NB4 (cell line): Measurements from ENCODE around the gene RASL10B.

Source experiments
- POLR2A ChIP-seq: IDR thresholded peaks from 2 replicates; pipeline ENCODE4 v1.6.1; 2011; ENCODE audit warnings: mild to moderate bottlenecking; ENCODE audit not compliant: insufficient read length; ENCODE audit errors: extremely low read depth
- TF ChIP-seq, protein P1 (sequence below): IDR thresholded peaks from one replicate; pipeline ENCODE4 v1.5.1; 2012; ENCODE audit warnings: low read depth, low read length

DNA sequence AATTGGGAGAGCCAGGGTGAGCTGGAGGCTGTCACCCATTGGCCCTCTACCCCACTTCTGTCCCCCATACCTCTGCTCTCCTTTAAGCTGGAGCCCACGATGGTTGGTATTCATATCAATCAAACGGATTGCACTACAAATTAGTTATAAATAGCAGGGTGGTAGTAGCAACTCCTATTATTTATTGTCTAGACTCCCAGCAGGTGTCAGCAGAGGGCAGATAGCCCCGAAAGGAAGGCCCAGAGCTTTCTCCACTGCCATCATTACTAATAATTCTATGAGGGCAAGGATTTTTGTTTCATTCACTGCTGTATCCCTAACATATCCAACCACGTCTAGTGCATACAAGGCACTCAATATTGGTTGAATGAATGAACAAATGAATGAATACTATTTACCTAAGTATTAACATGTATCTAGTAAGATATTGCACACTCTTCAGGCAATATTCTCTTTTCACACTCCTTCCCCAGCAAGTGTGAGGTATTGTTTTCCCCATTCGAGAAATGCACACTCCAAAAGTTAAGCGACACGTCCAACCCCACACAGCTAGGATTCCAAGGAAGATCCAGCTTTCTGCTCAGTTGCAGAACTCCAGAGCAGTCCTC, 35.6 kb downstream of the RASL10B start:
- TF ChIP-seq POLR2A: no peak
- TF ChIP-seq, protein P1, sequence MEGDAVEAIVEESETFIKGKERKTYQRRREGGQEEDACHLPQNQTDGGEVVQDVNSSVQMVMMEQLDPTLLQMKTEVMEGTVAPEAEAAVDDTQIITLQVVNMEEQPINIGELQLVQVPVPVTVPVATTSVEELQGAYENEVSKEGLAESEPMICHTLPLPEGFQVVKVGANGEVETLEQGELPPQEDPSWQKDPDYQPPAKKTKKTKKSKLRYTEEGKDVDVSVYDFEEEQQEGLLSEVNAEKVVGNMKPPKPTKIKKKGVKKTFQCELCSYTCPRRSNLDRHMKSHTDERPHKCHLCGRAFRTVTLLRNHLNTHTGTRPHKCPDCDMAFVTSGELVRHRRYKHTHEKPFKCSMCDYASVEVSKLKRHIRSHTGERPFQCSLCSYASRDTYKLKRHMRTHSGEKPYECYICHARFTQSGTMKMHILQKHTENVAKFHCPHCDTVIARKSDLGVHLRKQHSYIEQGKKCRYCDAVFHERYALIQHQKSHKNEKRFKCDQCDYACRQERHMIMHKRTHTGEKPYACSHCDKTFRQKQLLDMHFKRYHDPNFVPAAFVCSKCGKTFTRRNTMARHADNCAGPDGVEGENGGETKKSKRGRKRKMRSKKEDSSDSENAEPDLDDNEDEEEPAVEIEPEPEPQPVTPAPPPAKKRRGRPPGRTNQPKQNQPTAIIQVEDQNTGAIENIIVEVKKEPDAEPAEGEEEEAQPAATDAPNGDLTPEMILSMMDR: peak; percentile 43
